RWPE2 (cell line): ENCODE measurements around the gene TMTC1.
A peak's percentile ranks its signal among the peaks of the same experiment; 100 is the strongest.

ENCODE experiments used
- ATAC-seq: fragments of 200-7000 bp; cut with Tn5 transposase; 3 replicates; pipeline ENCODE4 v1.9.1; 2021; ENCODE audit warnings: low read depth
- DNase-seq: peaks from one replicate; pipeline ENCODE4 v3.0.0-alpha.2; 2020; ENCODE audit warnings: low spot score
- H3K27ac ChIP-seq: fragments of 450-650 bp; 2 replicates; pipeline ENCODE4 v1.5.1; 2017; ENCODE audit warnings: mild to moderate bottlenecking; ENCODE audit not compliant: poor library complexity, severe bottlenecking
- H3K27me3 ChIP-seq: fragments of 250-450 bp; sonication (Bioruptor Pico); 2 replicates; pipeline ENCODE4 v1.5.1; 2021; ENCODE audit warnings: mild to moderate bottlenecking, moderate library complexity; ENCODE audit not compliant: insufficient read depth, poor library complexity, severe bottlenecking
- H3K36me3 ChIP-seq: fragments of 250-450 bp; sonication (Bioruptor Pico); 2 replicates; pipeline ENCODE4 v1.5.1; 2020; ENCODE audit warnings: low read depth, mild to moderate bottlenecking, moderate library complexity
- H3K4me1 ChIP-seq: fragments of 250-450 bp; sonication (Bioruptor Pico); 2 replicates; pipeline ENCODE4 v1.5.1; 2021; ENCODE audit warnings: mild to moderate bottlenecking, moderate library complexity; ENCODE audit not compliant: insufficient read depth, poor library complexity, severe bottlenecking
- H3K4me3 ChIP-seq: fragments of 250-450 bp; sonication (Bioruptor Pico); 2 replicates; pipeline ENCODE4 v1.5.1; 2021; ENCODE audit warnings: mild to moderate bottlenecking, moderate library complexity; ENCODE audit not compliant: severe bottlenecking
- H3K9me3 ChIP-seq: fragments of 250-450 bp; sonication (Bioruptor Pico); 2 replicates; pipeline ENCODE4 v1.5.1; 2021; ENCODE audit warnings: mild to moderate bottlenecking, moderate library complexity; ENCODE audit not compliant: severe bottlenecking
- CTCF ChIP-seq: fragments of 450-650 bp; IDR thresholded peaks from one replicate; pipeline ENCODE4 v1.5.1; 2017; ENCODE audit warnings: mild to moderate bottlenecking, moderate library complexity; ENCODE audit not compliant: poor library complexity, severe bottlenecking

Gene TMTC1

GRCh38 chr12:29799591-29799990 lies 15.8 kb upstream of the TMTC1 start:
- TF ChIP-seq CTCF = no peak
- no peak for ATAC-seq

GRCh38 chr12:29797565-29798355 lies 14.0 kb upstream of the TMTC1 start:
- TF ChIP-seq CTCF = no peak
- Histone ChIP-seq H3K4me1 (peaks cover 3% of the 10 kb centered on the region), H3K9me3 (no peaks in the 10 kb centered on the region), H3K27me3 (no peaks in the 10 kb centered on the region), H3K36me3 (no peaks in the 10 kb centered on the region), H3K4me3 (no peak overlapping the region), H3K27ac (no peak overlapping the region)
- ATAC-seq (no peak), DNase-seq (no peak)

More at GRCh38 chr12:29799591-29799990, 15.8 kb upstream of the TMTC1 start:
- H3K27ac ChIP-seq = no peak overlapping the region
- H3K36me3 ChIP-seq = no peaks in the 10 kb centered on the region
- no peak for DNase-seq
- no peaks in the 10 kb centered on the region for H3K27me3 ChIP-seq
- H3K4me3 ChIP-seq = no peak overlapping the region
- no peaks in the 10 kb centered on the region for H3K9me3 ChIP-seq
- H3K4me1 ChIP-seq = peaks cover 3% of the 10 kb centered on the region

- H3K27me3 ChIP-seq = no peaks in the 10 kb centered on the region
- DNase-seq (no peak), ATAC-seq (peak; percentile 66)
- no peak overlapping the region for H3K27ac ChIP-seq
- H3K4me3 ChIP-seq = no peak overlapping the region
- H3K9me3 ChIP-seq = no peaks in the 10 kb centered on the region
- H3K36me3 ChIP-seq = no peaks in the 10 kb centered on the region
- no peak for TF ChIP-seq CTCF
- peaks cover 3% of the 10 kb centered on the region for H3K4me1 ChIP-seq
Observed at GRCh38 chr12:29796823-29797263, 13.1 kb upstream of the TMTC1 start.

- no peak overlapping the region for H3K27ac ChIP-seq
- no peaks in the 10 kb centered on the region for H3K27me3 ChIP-seq
- no peak for ATAC-seq
- H3K36me3 ChIP-seq = no peaks in the 10 kb centered on the region
- no peaks in the 10 kb centered on the region for H3K9me3 ChIP-seq
- no peak overlapping the region for H3K4me3 ChIP-seq
- H3K4me1 ChIP-seq = peaks cover 3% of the 10 kb centered on the region
- DNase-seq = no peak
- no peak for TF ChIP-seq CTCF
Observed at GRCh38 chr12:29795715-29796114, 12.0 kb upstream of the TMTC1 start.

- TF ChIP-seq CTCF = no peak
- peaks cover 3% of the 10 kb centered on the region for H3K4me1 ChIP-seq
Observed at GRCh38 chr12:29794862-29795261, 11.1 kb upstream of the TMTC1 start.

More at GRCh38 chr12:29794862-29795261, 11.1 kb upstream of the TMTC1 start:
- ATAC-seq (no peak), DNase-seq (no peak)
- Histone ChIP-seq H3K4me3 (no peak overlapping the region), H3K27me3 (no peaks in the 10 kb centered on the region), H3K27ac (no peak overlapping the region), H3K36me3 (no peaks in the 10 kb centered on the region), H3K9me3 (no peaks in the 10 kb centered on the region)
